T1000 (cell line): ENCODE measurements around the gene DTNB.
"Not testable (repeated sequence)": the region's sequence is repeated elsewhere in the genome, so short reads cannot be mapped to it uniquely, and the experiment has no call there.

Source experiments
- DNase-seq: peaks from one replicate; lab custom pipeline; 2025; ENCODE audit warnings: mixed read lengths; lab: John Stamatoyannopoulos, UW

The DTNB gene

GRCh38 chr2:25684577-25685473 lies 11.4 kb upstream of the DTNB start:
- DNase-seq, result no peak

GRCh38 chr2:25682082-25682481 lies 8.7 kb upstream of the DTNB start:
- no peak for DNase-seq

- no peak for DNase-seq
These were observed 4.5 kb upstream of the DTNB start for GRCh38 chr2:25677877-25678276.

GRCh38 chr2:25674077-25674362 lies 643 bp upstream of the DTNB start:
- DNase-seq, result no peak

GRCh38 chr2:25672494-25673299 lies 680 bp downstream of the DTNB start:
- DNase-seq, result no peak

GRCh38 chr2:25671622-25672021 lies 1.8 kb downstream of the DTNB start:
- DNase-seq, result no peak

GRCh38 chr2:25669520-25669919 lies 3.9 kb downstream of the DTNB start:
- no peak for DNase-seq

GRCh38 chr2:25666218-25666617 lies 7.2 kb downstream of the DTNB start:
- no peak for DNase-seq

GRCh38 chr2:25665429-25665828 lies 7.9 kb downstream of the DTNB start:
- DNase-seq, result not testable (repeated sequence)

GRCh38 chr2:25664965-25665307 lies 8.4 kb downstream of the DTNB start:
- DNase-seq, result no peak

- DNase-seq, result no peak
These were observed 9.0 kb downstream of the DTNB start for GRCh38 chr2:25664183-25664964.

GRCh38 chr2:25655316-25655715 lies 18.1 kb downstream of the DTNB start:
- DNase-seq, result no peak

- DNase-seq, result no peak
These were observed 18.6 kb downstream of the DTNB start for GRCh38 chr2:25654801-25655200.

- no peak for DNase-seq
These were observed 21.5 kb downstream of the DTNB start for GRCh38 chr2:25651782-25652455.

GRCh38 chr2:25651066-25651465 lies 22.3 kb downstream of the DTNB start:
- DNase-seq, result no peak

- no peak for DNase-seq
These were observed 23.1 kb downstream of the DTNB start for GRCh38 chr2:25650256-25650655.

GRCh38 chr2:25649786-25650185 lies 23.6 kb downstream of the DTNB start:
- DNase-seq, result no peak

GRCh38 chr2:25642298-25642697 lies 31.1 kb downstream of the DTNB start:
- no peak for DNase-seq

- no peak for DNase-seq
These were observed 33.7 kb downstream of the DTNB start for GRCh38 chr2:25639696-25640095.

GRCh38 chr2:25639131-25639530 lies 34.2 kb downstream of the DTNB start:
- no peak for DNase-seq

- no peak for DNase-seq
These were observed 37.6 kb downstream of the DTNB start for GRCh38 chr2:25635797-25636196.

GRCh38 chr2:25633801-25634200 lies 39.6 kb downstream of the DTNB start:
- not testable (repeated sequence) for DNase-seq
